NB4 (cell line): Measurements from ENCODE around the gene C19orf47.

Experiments
- MAX ChIP-seq: IDR thresholded peaks from 2 replicates; pipeline ENCODE4 v1.6.1; 2011; ENCODE audit warnings: low read depth, low read length
- POLR2A ChIP-seq: IDR thresholded peaks from 2 replicates; pipeline ENCODE4 v1.6.1; 2011; ENCODE audit warnings: mild to moderate bottlenecking; ENCODE audit not compliant: insufficient read length; ENCODE audit errors: extremely low read depth
- TF ChIP-seq, protein P1 (sequence below): IDR thresholded peaks from one replicate; pipeline ENCODE4 v1.5.1; 2012; ENCODE audit warnings: low read depth, low read length

- no peak for TF ChIP-seq POLR2A
- TF ChIP-seq, protein P1, sequence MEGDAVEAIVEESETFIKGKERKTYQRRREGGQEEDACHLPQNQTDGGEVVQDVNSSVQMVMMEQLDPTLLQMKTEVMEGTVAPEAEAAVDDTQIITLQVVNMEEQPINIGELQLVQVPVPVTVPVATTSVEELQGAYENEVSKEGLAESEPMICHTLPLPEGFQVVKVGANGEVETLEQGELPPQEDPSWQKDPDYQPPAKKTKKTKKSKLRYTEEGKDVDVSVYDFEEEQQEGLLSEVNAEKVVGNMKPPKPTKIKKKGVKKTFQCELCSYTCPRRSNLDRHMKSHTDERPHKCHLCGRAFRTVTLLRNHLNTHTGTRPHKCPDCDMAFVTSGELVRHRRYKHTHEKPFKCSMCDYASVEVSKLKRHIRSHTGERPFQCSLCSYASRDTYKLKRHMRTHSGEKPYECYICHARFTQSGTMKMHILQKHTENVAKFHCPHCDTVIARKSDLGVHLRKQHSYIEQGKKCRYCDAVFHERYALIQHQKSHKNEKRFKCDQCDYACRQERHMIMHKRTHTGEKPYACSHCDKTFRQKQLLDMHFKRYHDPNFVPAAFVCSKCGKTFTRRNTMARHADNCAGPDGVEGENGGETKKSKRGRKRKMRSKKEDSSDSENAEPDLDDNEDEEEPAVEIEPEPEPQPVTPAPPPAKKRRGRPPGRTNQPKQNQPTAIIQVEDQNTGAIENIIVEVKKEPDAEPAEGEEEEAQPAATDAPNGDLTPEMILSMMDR: no peak
- TF ChIP-seq MAX: no peak
Measured at GRCh38 chr19:40284251-40284500, 64.0 kb downstream of the C19orf47 start.
